Measurements from ENCODE around the gene METTL6. TPM values are rescaled to one million over a fixed set of nuclear protein-coding genes. Genes with fewer than 3 reads are reported as not detected.

METTL6 gene
- total and polyA plus RNA-seq, 2 donors (not counting 1 experiment from before 2014, with no cell fraction given), result 25.7 to 37.3 TPM

GRCh38 chr3:15453991-15454625, 26.8 kb upstream of the METTL6 start:
- TF ChIP-seq CTCF (conservative IDR thresholded peaks at IDR 0.05 in 1 of 2, IDR thresholded peaks at IDR 0.05 in 1 of 2; ENCODE audit: low read depth in 1 of 2, low read length in 2 of 2) (no peak), EZH2 (IDR thresholded peaks at IDR 0.05; ENCODE audit: low read length, missing control alignments) (no peak)
- no peaks in the 10 kb centered on the region for H3K4me1 ChIP-seq (ENCODE audit: control insufficient read depth, extremely low read depth, insufficient read depth, low read length)
- DNase-seq (ENCODE audit: low read depth in 2 of 2), result no peak
- no peaks in the 10 kb centered on the region for H3K27me3 ChIP-seq (ENCODE audit: control insufficient read depth, insufficient read depth, low read length)
- H3K27ac ChIP-seq (ENCODE audit: insufficient read depth, low read length), result no peak overlapping the region
- H3K4me2 ChIP-seq (ENCODE audit: extremely low read depth, insufficient read depth, low read length), result no peak overlapping the region
- H2AFZ ChIP-seq (ENCODE audit: low read length), result no peak overlapping the region
- H3K36me3 ChIP-seq (ENCODE audit: control insufficient read depth, insufficient read depth, low read length), result no peaks in the 10 kb centered on the region
- H3K4me3 ChIP-seq (replicated peaks in 1 of 4; ENCODE audit: control extremely low read depth in 1 of 4, insufficient read depth in 1 of 4, low read depth in 3 of 4, low read length in 4 of 4), result no peak overlapping the region
- H4K20me1 ChIP-seq (ENCODE audit: control insufficient read depth, extremely low read depth, insufficient read depth, low read length), result no peaks in the 10 kb centered on the region
- H3K79me2 ChIP-seq (ENCODE audit: control insufficient read depth, insufficient read depth, low read length), result no peaks in the 10 kb centered on the region
- H3K9me3 ChIP-seq (ENCODE audit: control insufficient read depth, insufficient read depth, low read depth, low read length), result no peaks in the 10 kb centered on the region
- no peak overlapping the region for H3K9ac ChIP-seq (ENCODE audit: insufficient read depth, low read length)

DNA sequence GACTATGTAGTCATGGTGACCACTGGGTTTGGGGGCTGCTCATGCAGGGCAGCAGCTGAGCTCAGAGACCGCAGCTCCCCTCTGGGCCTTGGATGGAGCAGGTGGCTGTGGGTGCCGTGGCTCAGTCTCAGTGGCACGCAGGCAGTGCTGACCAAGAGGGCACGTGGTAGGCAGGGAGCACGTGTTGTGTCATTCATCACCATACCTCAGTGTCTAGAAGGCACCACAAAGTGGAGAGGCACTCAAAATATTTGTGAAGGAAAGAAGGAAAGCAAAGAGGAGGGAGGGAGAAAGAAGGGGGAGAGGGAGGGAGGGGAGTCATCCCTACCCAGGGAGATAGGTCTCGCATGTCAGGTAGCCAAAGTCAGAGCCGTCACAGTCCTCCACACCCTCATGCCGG, 26.2 kb upstream of the METTL6 start:
- Histone ChIP-seq H3K4me3 (replicated peaks in 1 of 4; ENCODE audit: control extremely low read depth in 1 of 4, insufficient read depth in 1 of 4, low read depth in 3 of 4, low read length in 4 of 4) (no peak overlapping the region), H3K4me2 (ENCODE audit: extremely low read depth, insufficient read depth, low read length) (no peak overlapping the region), H3K9me3 (ENCODE audit: control insufficient read depth, insufficient read depth, low read depth, low read length) (no peaks in the 10 kb centered on the region), H3K27me3 (ENCODE audit: control insufficient read depth, insufficient read depth, low read length) (no peaks in the 10 kb centered on the region), H3K9ac (ENCODE audit: insufficient read depth, low read length) (no peak overlapping the region), H3K36me3 (ENCODE audit: control insufficient read depth, insufficient read depth, low read length) (no peaks in the 10 kb centered on the region), H3K79me2 (ENCODE audit: control insufficient read depth, insufficient read depth, low read length) (no peaks in the 10 kb centered on the region), H2AFZ (ENCODE audit: low read length) (no peak overlapping the region), H3K4me1 (ENCODE audit: control insufficient read depth, extremely low read depth, insufficient read depth, low read length) (no peaks in the 10 kb centered on the region), H4K20me1 (ENCODE audit: control insufficient read depth, extremely low read depth, insufficient read depth, low read length) (no peaks in the 10 kb centered on the region), H3K27ac (ENCODE audit: insufficient read depth, low read length) (no peak overlapping the region)
- TF ChIP-seq CTCF (conservative IDR thresholded peaks at IDR 0.05 in 1 of 2, IDR thresholded peaks at IDR 0.05 in 1 of 2; ENCODE audit: low read depth in 1 of 2, low read length in 2 of 2), result no peak
- TF ChIP-seq EZH2 (IDR thresholded peaks at IDR 0.05; ENCODE audit: low read length, missing control alignments), result no peak
- no peak for DNase-seq (ENCODE audit: low read depth in 2 of 2)

DNA sequence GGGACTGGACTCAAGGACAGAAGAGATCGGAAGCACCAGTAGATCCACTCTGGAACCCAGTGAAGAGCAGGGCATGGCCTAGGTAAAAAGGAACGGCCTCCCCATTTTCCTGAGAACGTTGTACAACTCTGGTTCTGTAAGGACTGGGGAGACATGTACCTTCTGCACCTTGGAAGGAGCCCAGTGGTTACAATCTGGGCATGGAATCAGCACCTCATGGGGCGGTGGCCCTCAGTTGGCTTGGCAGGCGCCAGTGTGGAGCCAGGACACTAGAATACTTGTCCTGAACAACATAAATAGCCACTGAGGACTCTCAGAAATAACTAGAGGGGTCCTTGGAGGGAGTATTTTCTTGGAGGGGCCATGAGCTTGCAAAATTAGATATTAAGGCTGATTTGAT, 25.6 kb upstream of the METTL6 start:
- H3K79me2 ChIP-seq (ENCODE audit: control insufficient read depth, insufficient read depth, low read length), result no peaks in the 10 kb centered on the region
- TF ChIP-seq EZH2 (IDR thresholded peaks at IDR 0.05; ENCODE audit: low read length, missing control alignments), result no peak
- TF ChIP-seq CTCF (conservative IDR thresholded peaks at IDR 0.05 in 1 of 2, IDR thresholded peaks at IDR 0.05 in 1 of 2; ENCODE audit: low read depth in 1 of 2, low read length in 2 of 2), result no peak
- H4K20me1 ChIP-seq (ENCODE audit: control insufficient read depth, extremely low read depth, insufficient read depth, low read length), result no peaks in the 10 kb centered on the region
- H3K27me3 ChIP-seq (ENCODE audit: control insufficient read depth, insufficient read depth, low read length), result no peaks in the 10 kb centered on the region
- no peak overlapping the region for H3K4me2 ChIP-seq (ENCODE audit: extremely low read depth, insufficient read depth, low read length)
- H3K4me3 ChIP-seq (replicated peaks in 1 of 4; ENCODE audit: control extremely low read depth in 1 of 4, insufficient read depth in 1 of 4, low read depth in 3 of 4, low read length in 4 of 4), result no peak overlapping the region
- no peak overlapping the region for H3K27ac ChIP-seq (ENCODE audit: insufficient read depth, low read length)
- no peak for DNase-seq (ENCODE audit: low read depth in 2 of 2)
- H3K4me1 ChIP-seq (ENCODE audit: control insufficient read depth, extremely low read depth, insufficient read depth, low read length), result no peaks in the 10 kb centered on the region
- H3K36me3 ChIP-seq (ENCODE audit: control insufficient read depth, insufficient read depth, low read length), result no peaks in the 10 kb centered on the region
- no peak overlapping the region for H3K9ac ChIP-seq (ENCODE audit: insufficient read depth, low read length)
- H3K9me3 ChIP-seq (ENCODE audit: control insufficient read depth, insufficient read depth, low read depth, low read length), result no peaks in the 10 kb centered on the region
- H2AFZ ChIP-seq (ENCODE audit: low read length), result no peak overlapping the region
